Measurements from ENCODE around the gene ARAP1. TPM values are rescaled to one million over a fixed set of nuclear protein-coding genes. Genes with fewer than 3 reads are reported as not detected.

ARAP1 gene
- total RNA-seq, 2 donors from 2014 or later = 70.4 to 89.8 TPM

DNA sequence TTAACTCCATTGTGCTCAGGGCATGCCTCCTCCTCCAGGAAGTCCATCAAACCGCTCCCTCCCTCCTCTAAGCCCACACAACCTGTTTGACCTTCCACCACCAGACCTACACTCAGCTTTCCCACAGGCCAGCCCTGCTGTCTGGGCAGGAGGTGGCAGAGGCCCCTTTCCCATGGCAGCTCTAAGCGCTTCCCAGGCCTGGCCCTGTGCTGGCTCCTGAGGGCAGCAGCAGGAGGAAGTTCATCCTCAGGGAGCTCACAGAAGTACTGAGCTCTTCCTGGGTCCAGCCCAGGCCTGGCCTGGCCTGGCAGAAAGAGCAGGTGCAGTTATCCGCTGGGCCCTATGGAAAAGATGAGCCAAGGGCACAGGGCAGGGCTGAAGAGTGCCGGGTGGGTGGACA, 31.4 kb downstream of the ARAP1 start:
- TF ChIP-seq, protein P1, sequence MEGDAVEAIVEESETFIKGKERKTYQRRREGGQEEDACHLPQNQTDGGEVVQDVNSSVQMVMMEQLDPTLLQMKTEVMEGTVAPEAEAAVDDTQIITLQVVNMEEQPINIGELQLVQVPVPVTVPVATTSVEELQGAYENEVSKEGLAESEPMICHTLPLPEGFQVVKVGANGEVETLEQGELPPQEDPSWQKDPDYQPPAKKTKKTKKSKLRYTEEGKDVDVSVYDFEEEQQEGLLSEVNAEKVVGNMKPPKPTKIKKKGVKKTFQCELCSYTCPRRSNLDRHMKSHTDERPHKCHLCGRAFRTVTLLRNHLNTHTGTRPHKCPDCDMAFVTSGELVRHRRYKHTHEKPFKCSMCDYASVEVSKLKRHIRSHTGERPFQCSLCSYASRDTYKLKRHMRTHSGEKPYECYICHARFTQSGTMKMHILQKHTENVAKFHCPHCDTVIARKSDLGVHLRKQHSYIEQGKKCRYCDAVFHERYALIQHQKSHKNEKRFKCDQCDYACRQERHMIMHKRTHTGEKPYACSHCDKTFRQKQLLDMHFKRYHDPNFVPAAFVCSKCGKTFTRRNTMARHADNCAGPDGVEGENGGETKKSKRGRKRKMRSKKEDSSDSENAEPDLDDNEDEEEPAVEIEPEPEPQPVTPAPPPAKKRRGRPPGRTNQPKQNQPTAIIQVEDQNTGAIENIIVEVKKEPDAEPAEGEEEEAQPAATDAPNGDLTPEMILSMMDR (IDR thresholded peaks at IDR 0.05) = no peak
- Histone ChIP-seq H3K9me3 (no peaks in the 10 kb centered on the region), H3K27ac (peak overlapping the region; percentile 86), H3K4me3 (peak overlapping the region; percentile 44), H3K4me1 (peaks cover 23% of the 10 kb centered on the region), H3K9ac (ENCODE audit: low read depth in 2 of 2, low read length in 2 of 2) (peak overlapping the region; percentile 88 to 91), H3K27me3 (no peaks in the 10 kb centered on the region), H3K36me3 (no peaks in the 10 kb centered on the region)
- no peak for DNase-seq
- intact Hi-C loops (cut with DNase I) = loop anchor here (5.0 kb wide), 1 partner anchor 457 kb away; no protein-coding TSS in a partner anchor

- Histone ChIP-seq H3K36me3 (no peaks in the 10 kb centered on the region), H3K9ac (ENCODE audit: low read depth in 2 of 2, low read length in 2 of 2) (peak overlapping the region; percentile 33 to 88)
Observed at GRCh38 chr11:72720047-72720446, 32.2 kb downstream of the ARAP1 start.

GRCh38 chr11:72719551-72719950, 32.7 kb downstream of the ARAP1 start:
- DNase-seq = no peak
- peak overlapping the region; percentile 44 for H3K4me3 ChIP-seq
- H3K9ac ChIP-seq (ENCODE audit: low read depth in 2 of 2, low read length in 2 of 2) = peak overlapping the region; percentile 33 to 88
- no peaks in the 10 kb centered on the region for H3K36me3 ChIP-seq
- TF ChIP-seq, protein P1 (IDR thresholded peaks at IDR 0.05) = no peak
- peaks cover 23% of the 10 kb centered on the region for H3K4me1 ChIP-seq
- H3K27me3 ChIP-seq = no peaks in the 10 kb centered on the region
- H3K9me3 ChIP-seq = no peaks in the 10 kb centered on the region
- intact Hi-C loops (cut with DNase I) = no loop called here
- no peak overlapping the region for H3K27ac ChIP-seq

More at GRCh38 chr11:72720047-72720446, 32.2 kb downstream of the ARAP1 start:
- peak overlapping the region; percentile 44 for H3K4me3 ChIP-seq
- intact Hi-C loops (cut with DNase I) = loop anchor here (5.0 kb wide), 1 partner anchor 457 kb away; no protein-coding TSS in a partner anchor
- peaks cover 23% of the 10 kb centered on the region for H3K4me1 ChIP-seq
- H3K27ac ChIP-seq = peak overlapping the region; percentile 86
- DNase-seq = no peak
- H3K9me3 ChIP-seq = no peaks in the 10 kb centered on the region
- H3K27me3 ChIP-seq = no peaks in the 10 kb centered on the region
- TF ChIP-seq, protein P1 (IDR thresholded peaks at IDR 0.05) = no peak

- Histone ChIP-seq H3K9ac (ENCODE audit: low read depth in 2 of 2, low read length in 2 of 2) (peak overlapping the region; percentile 33 to 88), H3K27me3 (no peaks in the 10 kb centered on the region), H3K4me3 (no peak overlapping the region), H3K9me3 (no peaks in the 10 kb centered on the region), H3K4me1 (peaks cover 23% of the 10 kb centered on the region), H3K27ac (no peak overlapping the region), H3K36me3 (no peaks in the 10 kb centered on the region)
- intact Hi-C loops (cut with DNase I) = no loop called here
- no peak for DNase-seq
- TF ChIP-seq, protein P1 (IDR thresholded peaks at IDR 0.05) = no peak
Observed at GRCh38 chr11:72719144-72719543, 33.1 kb downstream of the ARAP1 start.

GRCh38 chr11:72718101-72718501, 34.1 kb downstream of the ARAP1 start:
- no peaks in the 10 kb centered on the region for H3K27me3 ChIP-seq
- no peak overlapping the region for H3K27ac ChIP-seq
- no peak overlapping the region for H3K9ac ChIP-seq (ENCODE audit: low read depth in 2 of 2, low read length in 2 of 2)
- TF ChIP-seq, protein P1 (IDR thresholded peaks at IDR 0.05) = no peak
- H3K4me3 ChIP-seq = no peak overlapping the region
- no peaks in the 10 kb centered on the region for H3K36me3 ChIP-seq
- peaks cover 23% of the 10 kb centered on the region for H3K4me1 ChIP-seq
- no peak for DNase-seq
- H3K9me3 ChIP-seq = no peaks in the 10 kb centered on the region
- intact Hi-C loops (cut with DNase I) = no loop called here

All from colonic mucosa (tissue), 4 donors.